Liver (tissue), 9 donors: ENCODE data around the gene LRRC45. TPM values are rescaled to one million over a fixed set of nuclear protein-coding genes. Genes with fewer than 3 reads are reported as not detected.

Experiments
- DNase-seq: peaks from one replicate; pipeline ENCODE4 v3.0.0-alpha.2; 2017; ENCODE audit warnings: low spot score
- H3K27ac ChIP-seq, 2 donors: one replicate each; pipeline ENCODE4 v1.7.0; 2013; ENCODE audit warnings: inconsistent platforms in 2 of 2, low read length in 2 of 2, control low read depth in 1 of 2, low read depth in 1 of 2, mild to moderate bottlenecking in 1 of 2
- H3K27me3 ChIP-seq, 4 donors: one replicate each; pipeline versions ENCODE4 v1.6.1 to v1.7.0; 2013; ENCODE audit warnings: low read length in 3 of 4, inconsistent platforms in 1 of 4, mild to moderate bottlenecking in 1 of 4, moderate library complexity in 1 of 4; ENCODE audit not compliant: control insufficient read depth in 4 of 4, insufficient read depth in 4 of 4
- H3K36me3 ChIP-seq, 4 donors: one replicate each; pipeline versions ENCODE4 v1.6.1 to v1.7.0; 2013; ENCODE audit warnings: low read length in 3 of 4, mild to moderate bottlenecking in 3 of 4, low read depth in 1 of 4, moderate library complexity in 1 of 4; ENCODE audit not compliant: control insufficient read depth in 4 of 4, insufficient read depth in 3 of 4
- H3K4me1 ChIP-seq, 4 donors: one replicate each; pipeline versions ENCODE4 v1.6.1 to v1.7.0; 2013; ENCODE audit warnings: low read length in 3 of 4, mild to moderate bottlenecking in 3 of 4, moderate library complexity in 1 of 4; ENCODE audit not compliant: control insufficient read depth in 4 of 4, insufficient read depth in 4 of 4
- H3K4me3 ChIP-seq, 3 donors: one replicate each; pipeline versions ENCODE4 v1.6.1 to v1.7.0; 2013; ENCODE audit warnings: low read length in 3 of 3, control low read depth in 1 of 3, low read depth in 1 of 3, mild to moderate bottlenecking in 1 of 3
- H3K9ac ChIP-seq, 2 donors: one replicate each; pipeline ENCODE4 v1.7.0; 2013; ENCODE audit warnings: low read length in 2 of 2, mild to moderate bottlenecking in 2 of 2, moderate library complexity in 2 of 2, control low read depth in 1 of 2, low read depth in 1 of 2
- H3K9me3 ChIP-seq, 4 donors: one replicate each; pipeline versions ENCODE4 v1.6.1 to v1.7.0; 2013; ENCODE audit warnings: low read length in 3 of 4; ENCODE audit not compliant: control insufficient read depth in 4 of 4
- ATF3 ChIP-seq: IDR thresholded peaks from 2 replicates; pipeline ENCODE4 v1.6.1; 2016; ENCODE audit warnings: antibody characterized with exemption
- EGR1 ChIP-seq, 2 donors: IDR thresholded peaks; 2 replicates each; pipeline ENCODE4 v1.6.1; 2016 to 2018; ENCODE audit warnings: antibody characterized with exemption in 2 of 2, low read depth in 2 of 2
- FOXA1 ChIP-seq: IDR thresholded peaks from 2 replicates; pipeline ENCODE4 v1.6.1; 2016; ENCODE audit warnings: antibody characterized with exemption
- FOXA2 ChIP-seq: IDR thresholded peaks from 2 replicates; pipeline ENCODE4 v1.6.1; 2016; ENCODE audit warnings: antibody characterized with exemption
- GABPA ChIP-seq, 2 donors: IDR thresholded peaks in 1 of 2; conservative IDR thresholded peaks in 1 of 2; 2 replicates each; pipeline ENCODE4 v1.6.1; 2016; ENCODE audit warnings: antibody characterized with exemption in 2 of 2, mild to moderate bottlenecking in 1 of 2, moderate library complexity in 1 of 2
- HNF4A ChIP-seq, 2 donors: conservative IDR thresholded peaks; 2 replicates each; pipeline ENCODE4 v1.6.1; 2016; ENCODE audit warnings: antibody characterized with exemption in 2 of 2, mild to moderate bottlenecking in 2 of 2
- JUND ChIP-seq, 2 donors: IDR thresholded peaks; 2 replicates each; pipeline ENCODE4 v1.6.1; 2016; ENCODE audit warnings: antibody characterized with exemption in 2 of 2
- MAX ChIP-seq: IDR thresholded peaks from 2 replicates; pipeline ENCODE4 v1.6.1; 2016; ENCODE audit warnings: antibody characterized with exemption
- NR2F2 ChIP-seq: IDR thresholded peaks from 2 replicates; pipeline ENCODE4 v1.6.1; 2016; ENCODE audit warnings: antibody characterized with exemption
- RAD21 ChIP-seq, 2 donors: IDR thresholded peaks; 2 replicates each; pipeline ENCODE4 v1.6.1; 2016; ENCODE audit warnings: antibody characterized with exemption in 2 of 2, mild to moderate bottlenecking in 2 of 2
- RXRA ChIP-seq, 2 donors: IDR thresholded peaks; 2 replicates each; pipeline ENCODE4 v1.6.1; 2017 to 2018; ENCODE audit warnings: antibody characterized with exemption in 2 of 2, mild to moderate bottlenecking in 1 of 2
- SP1 ChIP-seq: IDR thresholded peaks from 2 replicates; pipeline ENCODE4 v1.6.1; 2018; ENCODE audit warnings: antibody characterized with exemption, mild to moderate bottlenecking
- TAF1 ChIP-seq: conservative IDR thresholded peaks from 2 replicates; pipeline ENCODE4 v1.6.1; 2016; ENCODE audit warnings: antibody characterized with exemption, mild to moderate bottlenecking
- YY1 ChIP-seq: IDR thresholded peaks from 2 replicates; pipeline ENCODE4 v1.6.1; 2016; ENCODE audit warnings: antibody characterized with exemption, mild to moderate bottlenecking
- WGBS: extraction: QIAGEN DNeasy Blood & Tissue Kit; methylation state at CpG from one replicate; pipeline ENCODE4 v1.1.7; 2013; 5-methylcytosine and 5-hydroxymethylcytosine counted together
- polyA plus RNA-seq, 2 donors: library from polyadenylated mRNA; stranded (reverse) in 1 of 2; unstranded in 1 of 2; fragments of 200-250 nt in 1 of 2; fragments of >200 nt in 1 of 2; fragmentation: Nextera tagmentation in 1 of 2; extraction: Ambion mirVana in 1 of 2; gene quantifications; one replicate each; pipeline versions ENCODE4 v1.2.1 to v1.2.3, GENCODE V29; 2013 to 2015
- total RNA-seq, 2 donors: library from RNA; depleted of rRNA; stranded (reverse); fragments of >200 nt; gene quantifications; one replicate each; pipeline ENCODE4 v1.2.3, GENCODE V29; 2014
- TF ChIP-seq, protein P1 (sequence below): IDR thresholded peaks from 2 replicates; pipeline ENCODE4 v1.6.1; 2016; ENCODE audit warnings: antibody characterized with exemption, mild to moderate bottlenecking
- TF ChIP-seq, protein P2 (sequence below): fragments of 150-350 bp; IDR thresholded peaks from 2 replicates; pipeline ENCODE4 v1.5.1; 2017; ENCODE audit warnings: improper control_type of control experiment, low read depth, low read length; ENCODE audit not compliant: missing input control
- donor health status: healthy.
- donor health status: healthy.
- donor health status: healthy.
- donor health status: healthy.
- donor health status: healthy.

LRRC45 gene
- total and polyA plus RNA-seq, 4 donors, result 4.0 to 14.1 (median 7.0) TPM

- 96% methylated on average over 19 of the region's 19 CpGs for WGBS
- no peaks in the 10 kb centered on the region for H3K9me3 ChIP-seq
- TF ChIP-seq, protein P1, sequence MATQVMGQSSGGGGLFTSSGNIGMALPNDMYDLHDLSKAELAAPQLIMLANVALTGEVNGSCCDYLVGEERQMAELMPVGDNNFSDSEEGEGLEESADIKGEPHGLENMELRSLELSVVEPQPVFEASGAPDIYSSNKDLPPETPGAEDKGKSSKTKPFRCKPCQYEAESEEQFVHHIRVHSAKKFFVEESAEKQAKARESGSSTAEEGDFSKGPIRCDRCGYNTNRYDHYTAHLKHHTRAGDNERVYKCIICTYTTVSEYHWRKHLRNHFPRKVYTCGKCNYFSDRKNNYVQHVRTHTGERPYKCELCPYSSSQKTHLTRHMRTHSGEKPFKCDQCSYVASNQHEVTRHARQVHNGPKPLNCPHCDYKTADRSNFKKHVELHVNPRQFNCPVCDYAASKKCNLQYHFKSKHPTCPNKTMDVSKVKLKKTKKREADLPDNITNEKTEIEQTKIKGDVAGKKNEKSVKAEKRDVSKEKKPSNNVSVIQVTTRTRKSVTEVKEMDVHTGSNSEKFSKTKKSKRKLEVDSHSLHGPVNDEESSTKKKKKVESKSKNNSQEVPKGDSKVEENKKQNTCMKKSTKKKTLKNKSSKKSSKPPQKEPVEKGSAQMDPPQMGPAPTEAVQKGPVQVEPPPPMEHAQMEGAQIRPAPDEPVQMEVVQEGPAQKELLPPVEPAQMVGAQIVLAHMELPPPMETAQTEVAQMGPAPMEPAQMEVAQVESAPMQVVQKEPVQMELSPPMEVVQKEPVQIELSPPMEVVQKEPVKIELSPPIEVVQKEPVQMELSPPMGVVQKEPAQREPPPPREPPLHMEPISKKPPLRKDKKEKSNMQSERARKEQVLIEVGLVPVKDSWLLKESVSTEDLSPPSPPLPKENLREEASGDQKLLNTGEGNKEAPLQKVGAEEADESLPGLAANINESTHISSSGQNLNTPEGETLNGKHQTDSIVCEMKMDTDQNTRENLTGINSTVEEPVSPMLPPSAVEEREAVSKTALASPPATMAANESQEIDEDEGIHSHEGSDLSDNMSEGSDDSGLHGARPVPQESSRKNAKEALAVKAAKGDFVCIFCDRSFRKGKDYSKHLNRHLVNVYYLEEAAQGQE, result no peak
- TF ChIP-seq FOXA2, result no peak
- TF ChIP-seq RXRA (IDR thresholded peaks at IDR 0.05), result no peak
- no peak for TF ChIP-seq EGR1 (IDR thresholded peaks at IDR 0.05; ENCODE audit: low read depth in 2 of 2)
- TF ChIP-seq SP1, result no peak
- TF ChIP-seq ATF3, result no peak
- no peak for TF ChIP-seq NR2F2
- H3K27me3 ChIP-seq, result no peaks in the 10 kb centered on the region
- peaks cover 0 to 9% (median 3%) of the 10 kb centered on the region in 4 donors for H3K36me3 ChIP-seq
- H3K27ac ChIP-seq, result no peak overlapping the region
- DNase-seq, result no peak
- H3K4me3 ChIP-seq, result no peak overlapping the region
- no peaks in the 10 kb centered on the region for H3K4me1 ChIP-seq
- H3K9ac ChIP-seq, result no peak overlapping the region
Observed at GRCh38 chr17:82011617-82012187, 11.4 kb upstream of the LRRC45 start.

GRCh38 chr17:82012261-82012639, 10.9 kb upstream of the LRRC45 start:
- DNase-seq, result no peak
- H3K4me3 ChIP-seq, result no peak overlapping the region
- TF ChIP-seq EGR1 (IDR thresholded peaks at IDR 0.05; ENCODE audit: low read depth in 2 of 2) (no peak), FOXA2 (no peak)
- H3K36me3 ChIP-seq, result peaks cover 0 to 9% (median 3%) of the 10 kb centered on the region in 4 donors
- no peaks in the 10 kb centered on the region for H3K27me3 ChIP-seq
- WGBS, result 89% methylated on average over 20 of the region's 20 CpGs
- no peaks in the 10 kb centered on the region for H3K9me3 ChIP-seq
- H3K9ac ChIP-seq, result no peak overlapping the region
- H3K4me1 ChIP-seq, result no peaks in the 10 kb centered on the region
- no peak overlapping the region for H3K27ac ChIP-seq

GRCh38 chr17:82012640-82013295, 10.3 kb upstream of the LRRC45 start:
- no peaks in the 10 kb centered on the region for H3K4me1 ChIP-seq
- 93% methylated on average over 19 of the region's 19 CpGs for WGBS
- H3K9me3 ChIP-seq, result no peaks in the 10 kb centered on the region
- H3K9ac ChIP-seq, result no peak overlapping the region
- DNase-seq, result no peak
- H3K4me3 ChIP-seq, result no peak overlapping the region
- H3K27ac ChIP-seq, result no peak overlapping the region
- no peaks in the 10 kb centered on the region for H3K27me3 ChIP-seq
- H3K36me3 ChIP-seq, result peaks cover 0 to 9% (median 3%) of the 10 kb centered on the region in 4 donors
- TF ChIP-seq EGR1 (IDR thresholded peaks at IDR 0.05; ENCODE audit: low read depth in 2 of 2), result no peak
- TF ChIP-seq RAD21 (IDR thresholded peaks at IDR 0.05), result no peak
- TF ChIP-seq TAF1, result no peak
- no peak for TF ChIP-seq YY1
- no peak for TF ChIP-seq JUND (IDR thresholded peaks at IDR 0.05)
- no peak for TF ChIP-seq HNF4A (conservative IDR thresholded peaks at IDR 0.05)
- TF ChIP-seq MAX, result no peak
- TF ChIP-seq ATF3, result no peak
- no peak for TF ChIP-seq FOXA1
- TF ChIP-seq, protein P1, result no peak
- TF ChIP-seq GABPA (IDR thresholded peaks at IDR 0.05 in 1 of 2, conservative IDR thresholded peaks at IDR 0.05 in 1 of 2), result no peak
- TF ChIP-seq, protein P2, sequence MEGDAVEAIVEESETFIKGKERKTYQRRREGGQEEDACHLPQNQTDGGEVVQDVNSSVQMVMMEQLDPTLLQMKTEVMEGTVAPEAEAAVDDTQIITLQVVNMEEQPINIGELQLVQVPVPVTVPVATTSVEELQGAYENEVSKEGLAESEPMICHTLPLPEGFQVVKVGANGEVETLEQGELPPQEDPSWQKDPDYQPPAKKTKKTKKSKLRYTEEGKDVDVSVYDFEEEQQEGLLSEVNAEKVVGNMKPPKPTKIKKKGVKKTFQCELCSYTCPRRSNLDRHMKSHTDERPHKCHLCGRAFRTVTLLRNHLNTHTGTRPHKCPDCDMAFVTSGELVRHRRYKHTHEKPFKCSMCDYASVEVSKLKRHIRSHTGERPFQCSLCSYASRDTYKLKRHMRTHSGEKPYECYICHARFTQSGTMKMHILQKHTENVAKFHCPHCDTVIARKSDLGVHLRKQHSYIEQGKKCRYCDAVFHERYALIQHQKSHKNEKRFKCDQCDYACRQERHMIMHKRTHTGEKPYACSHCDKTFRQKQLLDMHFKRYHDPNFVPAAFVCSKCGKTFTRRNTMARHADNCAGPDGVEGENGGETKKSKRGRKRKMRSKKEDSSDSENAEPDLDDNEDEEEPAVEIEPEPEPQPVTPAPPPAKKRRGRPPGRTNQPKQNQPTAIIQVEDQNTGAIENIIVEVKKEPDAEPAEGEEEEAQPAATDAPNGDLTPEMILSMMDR, result no peak
- no peak for TF ChIP-seq SP1
- no peak for TF ChIP-seq NR2F2
